Measurements from ENCODE around the gene TMEM128.
"Not testable (repeated sequence)": the region's sequence is repeated elsewhere in the genome, so short reads cannot be mapped to it uniquely, and the experiment has no call there.

TMEM128 gene

GRCh38 chr4:4203688-4204400, 44.2 kb downstream of the TMEM128 start:
- in situ Hi-C loops (cut with HindIII; ENCODE audit: low pct_unique_long_range_greater_than_20kb, low sequenced_read_pairs), result no loop called here
- no peak for TF ChIP-seq JUND (IDR thresholded peaks at IDR 0.05; ENCODE audit: low read depth)
- DNase-seq (ENCODE audit: low read depth in 1 of 2, low spot score in 1 of 2), result no peak

- TF ChIP-seq JUND (IDR thresholded peaks at IDR 0.05; ENCODE audit: low read depth), result no peak
- DNase-seq (ENCODE audit: low read depth in 1 of 2, low spot score in 1 of 2), result no peak
- in situ Hi-C loops (cut with HindIII; ENCODE audit: low pct_unique_long_range_greater_than_20kb, low sequenced_read_pairs), result no loop called here
Observed at GRCh38 chr4:4202510-4202909, 45.5 kb downstream of the TMEM128 start.

- no peak for DNase-seq (ENCODE audit: low read depth in 1 of 2, low spot score in 1 of 2)
- TF ChIP-seq JUND (IDR thresholded peaks at IDR 0.05; ENCODE audit: low read depth), result no peak
- in situ Hi-C loops (cut with HindIII; ENCODE audit: low pct_unique_long_range_greater_than_20kb, low sequenced_read_pairs), result no loop called here
Observed at GRCh38 chr4:4200624-4201023, 47.4 kb downstream of the TMEM128 start.

GRCh38 chr4:4195354-4195753, 52.7 kb downstream of the TMEM128 start:
- no peak for DNase-seq (ENCODE audit: low read depth in 1 of 2, low spot score in 1 of 2)
- in situ Hi-C loops (cut with HindIII; ENCODE audit: low pct_unique_long_range_greater_than_20kb, low sequenced_read_pairs), result no loop called here
- no peak for TF ChIP-seq JUND (IDR thresholded peaks at IDR 0.05; ENCODE audit: low read depth)

- in situ Hi-C loops (cut with HindIII; ENCODE audit: low pct_unique_long_range_greater_than_20kb, low sequenced_read_pairs); DNase-seq (ENCODE audit: low read depth in 1 of 2, low spot score in 1 of 2): not testable (repeated sequence)
Observed at GRCh38 chr4:4188557-4188956, 59.5 kb downstream of the TMEM128 start.

Data from T47D (cell line).